ENCODE data around the gene GMPR2.

DNA sequence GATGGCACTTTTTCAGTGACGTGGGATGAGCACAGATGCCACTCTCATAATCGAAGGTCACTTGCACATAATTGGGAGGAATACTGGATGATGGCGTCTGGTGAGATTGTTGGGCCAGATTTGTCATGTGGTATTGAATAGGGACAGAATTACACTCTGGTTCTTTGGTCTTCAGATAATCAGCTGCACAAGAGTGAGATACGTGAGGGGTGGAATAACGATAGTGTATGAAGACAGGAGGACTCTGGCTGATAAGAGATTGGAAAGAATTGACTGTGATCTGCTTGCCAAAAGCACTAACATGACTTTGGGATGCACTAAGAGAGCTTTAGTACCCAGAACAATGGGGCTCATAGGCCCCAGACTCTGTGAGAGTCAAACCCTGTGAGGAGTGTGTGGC, 45.7 kb downstream of the GMPR2 start:
- TF ChIP-seq, protein P1, sequence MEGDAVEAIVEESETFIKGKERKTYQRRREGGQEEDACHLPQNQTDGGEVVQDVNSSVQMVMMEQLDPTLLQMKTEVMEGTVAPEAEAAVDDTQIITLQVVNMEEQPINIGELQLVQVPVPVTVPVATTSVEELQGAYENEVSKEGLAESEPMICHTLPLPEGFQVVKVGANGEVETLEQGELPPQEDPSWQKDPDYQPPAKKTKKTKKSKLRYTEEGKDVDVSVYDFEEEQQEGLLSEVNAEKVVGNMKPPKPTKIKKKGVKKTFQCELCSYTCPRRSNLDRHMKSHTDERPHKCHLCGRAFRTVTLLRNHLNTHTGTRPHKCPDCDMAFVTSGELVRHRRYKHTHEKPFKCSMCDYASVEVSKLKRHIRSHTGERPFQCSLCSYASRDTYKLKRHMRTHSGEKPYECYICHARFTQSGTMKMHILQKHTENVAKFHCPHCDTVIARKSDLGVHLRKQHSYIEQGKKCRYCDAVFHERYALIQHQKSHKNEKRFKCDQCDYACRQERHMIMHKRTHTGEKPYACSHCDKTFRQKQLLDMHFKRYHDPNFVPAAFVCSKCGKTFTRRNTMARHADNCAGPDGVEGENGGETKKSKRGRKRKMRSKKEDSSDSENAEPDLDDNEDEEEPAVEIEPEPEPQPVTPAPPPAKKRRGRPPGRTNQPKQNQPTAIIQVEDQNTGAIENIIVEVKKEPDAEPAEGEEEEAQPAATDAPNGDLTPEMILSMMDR (IDR thresholded peaks at IDR 0.05), result no peak
- TF ChIP-seq POLR2A (IDR thresholded peaks at IDR 0.05), result no peak
